PC-3 (cell line): ENCODE data around the gene JCAD. TPM values are rescaled to one million over a fixed set of nuclear protein-coding genes. Genes with fewer than 3 reads are reported as not detected.

Experiments used
- ATAC-seq: fragments of 200-7000 bp; cut with Tn5 transposase; 2 replicates; pipeline ENCODE4 v1.9.1; 2020; ENCODE audit warnings: mild to moderate bottlenecking, moderate library complexity
- BruUV-seq: library from RNA; stranded (reverse); fragments of 400-500 nt; replicated peaks from 2 replicates; lab custom pipeline; 2021; lab: Mats Ljungman, UMichigan
- CTCF ChIA-PET: fragments of 300-600 bp; sonication (Branson Sonifier 250); formaldehyde crosslinking; loops from one replicate; lab custom pipeline; 2022; ENCODE audit warnings: antibody characterized with exemption; lab: Charles Lee
- POLR2A ChIA-PET: fragments of 300-600 bp; sonication (Branson Sonifier 250); formaldehyde crosslinking; loops from one replicate; lab custom pipeline; 2022; ENCODE audit warnings: antibody characterized with exemption; ENCODE audit not compliant: unreplicated experiment; lab: Charles Lee
- DNase-seq: peaks from one replicate; pipeline ENCODE4 v3.0.0-alpha.2; 2015
- H2AFZ ChIP-seq: fragments of 300-600 bp; sonication (generic); 2 replicates; pipeline ENCODE4 v1.6.0; 2016; ENCODE audit warnings: antibody characterized with exemption, low read length
- H3F3A ChIP-seq: fragments of 300-600 bp; sonication (generic); one replicate; pipeline ENCODE4 v1.6.0; 2017; ENCODE audit warnings: antibody characterized with exemption, low read length, control low read depth, mild to moderate bottlenecking; ENCODE audit not compliant: unreplicated experiment
- H3K27ac ChIP-seq: fragments of 300-600 bp; sonication (generic); 2 replicates; pipeline ENCODE4 v1.5.1; 2016; ENCODE audit warnings: mild to moderate bottlenecking, low read length
- H3K27me3 ChIP-seq: fragments of 300-600 bp; sonication (generic); 2 replicates; pipeline ENCODE4 v1.6.1; 2016; ENCODE audit warnings: low read length, mixed read lengths
- H3K36me3 ChIP-seq: fragments of 300-600 bp; sonication (generic); 2 replicates; pipeline ENCODE4 v1.6.1; 2016; ENCODE audit warnings: low read depth, mixed run types, low read length, mixed read lengths
- H3K4me1 ChIP-seq: fragments of 300-600 bp; sonication (generic); 2 replicates; pipeline ENCODE4 v1.5.1; 2016; ENCODE audit warnings: low read length; ENCODE audit not compliant: insufficient read depth
- H3K4me2 ChIP-seq: fragments of 300-600 bp; sonication (generic); 2 replicates; pipeline ENCODE4 v1.6.0; 2016; ENCODE audit warnings: low read length
- H3K4me3 ChIP-seq: fragments of 300-600 bp; sonication (generic); 2 replicates; pipeline ENCODE4 v1.5.1; 2016; ENCODE audit warnings: mild to moderate bottlenecking, low read length, mixed read lengths
- H3K79me2 ChIP-seq: fragments of 300-600 bp; sonication (generic); 2 replicates; pipeline ENCODE4 v1.6.1; 2017; ENCODE audit warnings: low read length, mixed read lengths
- H3K9ac ChIP-seq: fragments of 300-600 bp; sonication (generic); 2 replicates; pipeline ENCODE4 v1.6.0; 2016; ENCODE audit warnings: mild to moderate bottlenecking, low read length
- H3K9me2 ChIP-seq: fragments of 300-600 bp; sonication (generic); replicated peaks from 2 replicates; pipeline ENCODE4 v1.6.1; 2016; ENCODE audit warnings: mixed run types, low read length, mixed read lengths
- H3K9me3 ChIP-seq: fragments of 300-600 bp; sonication (generic); 2 replicates; pipeline ENCODE4 v1.6.1; 2016; ENCODE audit warnings: low read length, mixed read lengths
- H4K20me1 ChIP-seq: fragments of 300-600 bp; sonication (generic); 2 replicates; pipeline ENCODE4 v1.6.1; 2016; ENCODE audit warnings: low read length, mixed read lengths
- CTCF ChIP-seq: fragments of 300-600 bp; sonication (generic); conservative IDR thresholded peaks from 2 replicates; pipeline ENCODE4 v1.5.1; 2017; ENCODE audit warnings: antibody characterized with exemption, low read depth, mild to moderate bottlenecking, low read length
- EZH2 ChIP-seq: fragments of 300-600 bp; sonication (generic); IDR thresholded peaks from one replicate; pipeline ENCODE4 v1.6.1; 2017; ENCODE audit warnings: antibody characterized with exemption, mild to moderate bottlenecking, low read length; ENCODE audit not compliant: unreplicated experiment
- EZH2phosphoT487 ChIP-seq: fragments of 300-600 bp; sonication (generic); IDR thresholded peaks from 2 replicates; pipeline ENCODE4 v1.6.1; 2018; ENCODE audit warnings: mild to moderate bottlenecking, antibody characterized with exemption, low read length, borderline replicate concordance
- intact Hi-C: fragments of 100-400 bp; cut with micrococcal nuclease; formaldehyde crosslinking; loops from 2 replicates; pipeline ENCODE4 v1.9.0; 2023
- total RNA-seq: library from RNA; depleted of rRNA; stranded (reverse); fragments of >200 nt; gene quantifications from 2 replicates; pipeline ENCODE4 v1.2.3, GENCODE V29; 2014

The JCAD gene
- total RNA-seq, 1 experiment from 2014 or later = 5.0 TPM

DNA sequence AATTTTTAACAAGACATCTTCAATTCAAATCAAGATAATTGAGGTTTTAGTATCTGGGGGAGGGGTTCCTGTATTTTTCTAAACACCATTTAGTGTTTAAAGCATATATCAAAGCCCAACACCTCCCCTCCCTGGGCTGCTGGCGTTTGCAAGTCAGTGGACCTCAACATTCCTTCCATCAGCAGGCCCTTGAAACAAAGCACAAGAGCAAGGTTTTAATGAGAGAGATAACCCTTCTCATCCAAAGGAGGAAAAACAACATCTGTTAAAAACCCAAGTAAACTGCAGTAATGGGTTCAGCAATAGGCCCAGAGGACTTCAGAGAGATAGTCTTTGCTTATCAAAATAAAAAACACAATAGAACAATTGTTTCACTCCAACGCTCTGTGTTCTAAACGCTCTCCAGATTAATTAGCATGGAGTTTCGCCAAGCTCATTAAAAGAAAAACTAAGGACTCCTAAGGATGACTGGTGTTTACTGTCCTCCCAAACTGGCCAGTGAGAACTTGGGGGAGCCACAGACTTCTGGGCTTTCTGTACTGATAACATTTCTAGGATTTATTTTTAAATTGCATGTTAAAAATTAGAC, 2.5 kb downstream of the JCAD start:
- Histone ChIP-seq H3K9ac (no peak overlapping the region), H3K79me2 (peaks cover 18% of the 10 kb centered on the region; the same call in 1 of the 2 replicates), H3K4me3 (no peak overlapping the region; the same call in none of the 2 replicates), H3K9me3 (no peaks in the 10 kb centered on the region), H3K4me1 (peaks cover 47% of the 10 kb centered on the region), H3F3A (no peaks in the 10 kb centered on the region), H3K9me2 (no peaks in the 10 kb centered on the region), H2AFZ (no peak overlapping the region), H3K27me3 (no peaks in the 10 kb centered on the region), H3K4me2 (peak overlapping the region; percentile 88; the same call in 1 of the 2 replicates), H3K27ac (no peak overlapping the region), H4K20me1 (no peaks in the 10 kb centered on the region), H3K36me3 (no peaks in the 10 kb centered on the region)
- no peak for TF ChIP-seq EZH2phosphoT487
- TF ChIP-seq CTCF = no peak
- no peak for TF ChIP-seq EZH2
- ChIA-PET CTCF (no interaction called here), POLR2A (no interaction called here)
- BruUV-seq = no TSS peak
- no peak for DNase-seq
- intact Hi-C loops = loop anchor here (5.0 kb wide), 1 partner anchor 40 kb away; no protein-coding TSS in a partner anchor
- ATAC-seq = no peak

DNA sequence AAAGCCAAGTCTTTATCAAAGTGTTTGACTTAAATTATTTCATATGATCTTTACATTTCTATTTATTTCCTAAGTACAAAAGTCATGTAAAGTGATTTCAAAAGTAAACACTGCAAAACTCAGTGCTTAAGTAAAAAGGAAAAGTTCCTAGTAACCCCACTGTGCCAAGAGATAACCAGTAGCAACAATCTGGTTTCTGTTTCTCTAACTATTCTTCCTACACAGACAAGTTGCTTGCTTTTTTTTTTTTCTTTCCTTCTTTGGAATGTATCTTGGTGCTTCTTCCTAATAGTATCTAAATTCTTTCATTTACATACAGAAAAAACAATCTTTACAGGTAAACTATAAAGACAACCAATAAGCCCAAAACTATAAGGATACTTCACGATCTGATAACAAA, 3.1 kb downstream of the JCAD start:
- H3K27ac ChIP-seq = no peak overlapping the region
- no peaks in the 10 kb centered on the region for H3K9me2 ChIP-seq
- no peak overlapping the region for H3K9ac ChIP-seq
- peak overlapping the region; percentile 88 for H3K4me2 ChIP-seq
- H3K4me3 ChIP-seq = no peak overlapping the region; the same call in 1 of the 2 replicates
- DNase-seq = no peak
- no TSS peak for BruUV-seq
- intact Hi-C loops = loop anchor here (5.0 kb wide), 1 partner anchor 41 kb away; no protein-coding TSS in a partner anchor
- ATAC-seq = no peak
- peaks cover 18% of the 10 kb centered on the region; the same call in 1 of the 2 replicates for H3K79me2 ChIP-seq
- TF ChIP-seq EZH2 (no peak), EZH2phosphoT487 (no peak), CTCF (no peak)
- no peaks in the 10 kb centered on the region for H3K36me3 ChIP-seq
- no peak overlapping the region for H2AFZ ChIP-seq
- CTCF ChIA-PET = no interaction called here
- H3F3A ChIP-seq = no peaks in the 10 kb centered on the region
- H3K9me3 ChIP-seq = no peaks in the 10 kb centered on the region
- peaks cover 52% of the 10 kb centered on the region for H3K4me1 ChIP-seq
- POLR2A ChIA-PET = no interaction called here
- no peaks in the 10 kb centered on the region for H3K27me3 ChIP-seq
- no peaks in the 10 kb centered on the region for H4K20me1 ChIP-seq

DNA sequence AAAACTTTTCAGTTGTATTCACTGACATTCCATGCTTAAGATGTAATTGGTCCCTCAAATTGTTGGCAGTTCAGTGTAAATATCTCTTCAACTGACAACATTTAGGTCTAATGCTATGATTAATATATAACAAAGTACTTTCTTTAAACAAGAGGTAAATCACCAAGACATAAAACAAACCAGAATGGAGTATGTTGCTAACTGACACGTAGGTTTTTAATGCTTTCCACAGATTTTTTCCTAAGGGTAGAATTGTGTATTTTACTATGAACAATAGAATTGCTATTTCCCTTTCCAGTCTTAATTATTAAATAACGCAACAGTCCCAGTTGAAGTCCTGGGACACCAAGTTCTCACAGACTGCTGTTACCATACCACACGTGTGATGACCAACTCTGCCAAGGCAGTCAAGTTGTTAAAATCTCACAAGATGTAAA, 4.1 kb downstream of the JCAD start:
- Histone ChIP-seq H3K79me2 (peaks cover 18% of the 10 kb centered on the region; the same call in 1 of the 2 replicates), H3K4me2 (0 out of 2 replicates have a peak overlapping the region, but pooled peaks have one; percentile 14), H4K20me1 (no peaks in the 10 kb centered on the region), H3K27ac (peak overlapping the region; percentile 13; the same call in 1 of the 2 replicates), H3K9me3 (no peaks in the 10 kb centered on the region), H2AFZ (no peak overlapping the region), H3K36me3 (no peaks in the 10 kb centered on the region), H3K9me2 (no peaks in the 10 kb centered on the region), H3K27me3 (no peaks in the 10 kb centered on the region), H3K4me3 (no peak overlapping the region), H3K9ac (no peak overlapping the region), H3F3A (no peaks in the 10 kb centered on the region), H3K4me1 (peaks cover 52% of the 10 kb centered on the region)
- DNase-seq = peak; percentile 6
- ChIA-PET POLR2A (no interaction called here), CTCF (no interaction called here)
- intact Hi-C loops = loop anchor here (5.0 kb wide), 1 partner anchor 42 kb away; no protein-coding TSS in a partner anchor
- BruUV-seq = no TSS peak
- no peak for TF ChIP-seq EZH2
- TF ChIP-seq CTCF = no peak
- no peak for TF ChIP-seq EZH2phosphoT487
- ATAC-seq = no peak
